Activated T-helper 2 cell treated with anti-CD3 and anti-CD28 coated beads, Interferon-gamma antibody, Interleukin-2, Interleukin-4, amounts not matched to agents 10 μg/mL and 5 μg/mL and 100 μg/mL, durations not matched to agents 14 hours and 24 hours and 36 hours (primary cell): ENCODE results near the gene CNOT2. TPM values are rescaled to one million over a fixed set of nuclear protein-coding genes. Genes with fewer than 3 reads are reported as not detected.
A peak's percentile ranks its signal among the peaks of the same experiment; 100 is the strongest.

Experiments used
- DNase-seq: peaks from one replicate; pipeline ENCODE4 v3.0.0; 2021; ENCODE audit warnings: low spot score
- H3K27ac Mint-ChIP-seq: one replicate; pipeline ENCODE4 v1.8.0; 2021; ENCODE audit warnings: mixed read lengths
- H3K27me3 Mint-ChIP-seq: one replicate; pipeline ENCODE4 v1.8.0; 2021; ENCODE audit warnings: low read depth, mixed read lengths
- H3K36me3 Mint-ChIP-seq: one replicate; pipeline ENCODE4 v1.8.0; 2021; ENCODE audit warnings: low read depth, mixed read lengths
- H3K4me1 Mint-ChIP-seq: one replicate; pipeline ENCODE4 v1.8.0; 2021; ENCODE audit warnings: low read depth, mixed read lengths
- H3K4me3 Mint-ChIP-seq: one replicate; pipeline ENCODE4 v1.8.0; 2021; ENCODE audit warnings: low read depth, mild to moderate bottlenecking, moderate library complexity, mixed read lengths
- H3K9me3 Mint-ChIP-seq: one replicate; pipeline ENCODE4 v1.8.0; 2021; ENCODE audit warnings: mixed read lengths
- intact Hi-C: fragments of 100-400 bp; cut with micrococcal nuclease; formaldehyde crosslinking; loops from one replicate; pipeline ENCODE4 v1.15.1; 2023
- total RNA-seq: library from RNA; stranded (reverse); gene quantifications from 2 replicates; pipeline ENCODE4 v1.2.3, GENCODE V29; 2022

CNOT2 gene
- total RNA-seq, 1 donor from 2014 or later, result 69.1 TPM

GRCh38 chr12:70255311-70255710, 12.1 kb downstream of the CNOT2 start:
- intact Hi-C loops, result no loop called here
- no peak overlapping the region for H3K4me3 Mint-ChIP-seq
- peaks cover 27% of the 10 kb centered on the region for H3K4me1 Mint-ChIP-seq
- H3K27ac Mint-ChIP-seq, result no peak overlapping the region
- H3K27me3 Mint-ChIP-seq, result no peaks in the 10 kb centered on the region
- H3K9me3 Mint-ChIP-seq, result no peaks in the 10 kb centered on the region
- no peak for DNase-seq
- H3K36me3 Mint-ChIP-seq, result peaks cover 11% of the 10 kb centered on the region

- intact Hi-C loops, result no loop called here
- no peak for DNase-seq
- H3K4me3 Mint-ChIP-seq, result no peak overlapping the region
These were observed 15.6 kb downstream of the CNOT2 start for GRCh38 chr12:70258605-70259403.

GRCh38 chr12:70260646-70261045, 17.4 kb downstream of the CNOT2 start:
- intact Hi-C loops, result no loop called here
- DNase-seq, result no peak
- no peak overlapping the region for H3K4me3 Mint-ChIP-seq
- no peak overlapping the region for H3K27ac Mint-ChIP-seq
- no peaks in the 10 kb centered on the region for H3K9me3 Mint-ChIP-seq
- peaks cover 30% of the 10 kb centered on the region for H3K4me1 Mint-ChIP-seq
- H3K36me3 Mint-ChIP-seq, result peaks cover 31% of the 10 kb centered on the region
- no peaks in the 10 kb centered on the region for H3K27me3 Mint-ChIP-seq

More at GRCh38 chr12:70258605-70259403, 15.6 kb downstream of the CNOT2 start:
- Mint-ChIP-seq H3K27ac (no peak overlapping the region), H3K27me3 (no peaks in the 10 kb centered on the region), H3K4me1 (peaks cover 29% of the 10 kb centered on the region), H3K9me3 (no peaks in the 10 kb centered on the region), H3K36me3 (peaks cover 35% of the 10 kb centered on the region)

GRCh38 chr12:70264067-70264867, 21.0 kb downstream of the CNOT2 start:
- Mint-ChIP-seq H3K4me3 (no peak overlapping the region), H3K36me3 (peaks cover 37% of the 10 kb centered on the region), H3K4me1 (peaks cover 32% of the 10 kb centered on the region), H3K9me3 (no peaks in the 10 kb centered on the region), H3K27me3 (no peaks in the 10 kb centered on the region), H3K27ac (no peak overlapping the region)
- no peak for DNase-seq
- intact Hi-C loops, result loop anchor here (2.0 kb wide), 1 partner anchor 19 kb away; no protein-coding TSS in a partner anchor

GRCh38 chr12:70265132-70265531, 21.9 kb downstream of the CNOT2 start:
- Mint-ChIP-seq H3K4me3 (no peak overlapping the region), H3K9me3 (no peaks in the 10 kb centered on the region), H3K36me3 (peaks cover 37% of the 10 kb centered on the region), H3K27ac (peak overlapping the region; percentile 50), H3K27me3 (no peaks in the 10 kb centered on the region), H3K4me1 (peaks cover 32% of the 10 kb centered on the region)
- DNase-seq, result no peak
- intact Hi-C loops, result loop anchor here (2.0 kb wide), 1 partner anchor 20 kb away; no protein-coding TSS in a partner anchor

GRCh38 chr12:70267550-70267949, 24.3 kb downstream of the CNOT2 start:
- DNase-seq, result no peak
- no peak overlapping the region for H3K27ac Mint-ChIP-seq
- no peaks in the 10 kb centered on the region for H3K9me3 Mint-ChIP-seq
- H3K4me1 Mint-ChIP-seq, result peaks cover 32% of the 10 kb centered on the region
- no peak overlapping the region for H3K4me3 Mint-ChIP-seq
- intact Hi-C loops, result no loop called here
- no peaks in the 10 kb centered on the region for H3K27me3 Mint-ChIP-seq
- peaks cover 29% of the 10 kb centered on the region for H3K36me3 Mint-ChIP-seq

GRCh38 chr12:70268972-70269371, 25.7 kb downstream of the CNOT2 start:
- Mint-ChIP-seq H3K36me3 (peaks cover 27% of the 10 kb centered on the region), H3K27ac (no peak overlapping the region), H3K9me3 (no peaks in the 10 kb centered on the region), H3K4me3 (no peak overlapping the region), H3K27me3 (no peaks in the 10 kb centered on the region), H3K4me1 (peaks cover 32% of the 10 kb centered on the region)
- intact Hi-C loops, result no loop called here
- DNase-seq, result no peak

GRCh38 chr12:70270108-70270507, 26.9 kb downstream of the CNOT2 start:
- no peak overlapping the region for H3K4me3 Mint-ChIP-seq
- intact Hi-C loops, result no loop called here
- H3K4me1 Mint-ChIP-seq, result peaks cover 31% of the 10 kb centered on the region
- no peak overlapping the region for H3K27ac Mint-ChIP-seq
- peaks cover 37% of the 10 kb centered on the region for H3K36me3 Mint-ChIP-seq
- H3K9me3 Mint-ChIP-seq, result no peaks in the 10 kb centered on the region
- no peaks in the 10 kb centered on the region for H3K27me3 Mint-ChIP-seq
- DNase-seq, result no peak

- Mint-ChIP-seq H3K4me1 (peaks cover 33% of the 10 kb centered on the region), H3K9me3 (no peaks in the 10 kb centered on the region), H3K4me3 (no peak overlapping the region), H3K36me3 (peaks cover 41% of the 10 kb centered on the region), H3K27ac (no peak overlapping the region), H3K27me3 (no peaks in the 10 kb centered on the region)
- no peak for DNase-seq
- intact Hi-C loops, result no loop called here
These were observed 27.8 kb downstream of the CNOT2 start for GRCh38 chr12:70271025-70271424.

DNA sequence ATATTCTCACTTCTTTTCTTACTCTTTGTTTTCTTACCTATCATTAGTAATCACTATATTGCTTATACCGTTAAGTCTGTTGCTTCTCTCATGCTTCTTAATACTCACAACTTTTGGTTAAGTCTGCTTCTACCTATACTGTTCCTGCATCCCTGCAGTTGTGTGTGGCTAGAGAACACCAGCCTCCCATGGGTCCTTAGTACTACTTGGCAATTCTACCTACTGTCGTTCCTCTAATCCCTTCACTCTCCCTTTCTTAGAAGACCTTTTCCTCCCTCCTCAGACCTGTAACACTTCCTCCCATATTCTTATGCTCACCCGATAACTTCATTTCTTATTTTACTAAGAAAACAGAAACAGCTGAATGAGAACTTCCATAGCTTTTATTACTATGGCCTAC, 29.3 kb downstream of the CNOT2 start:
- no peak for DNase-seq
- Mint-ChIP-seq H3K4me3 (no peak overlapping the region), H3K9me3 (no peaks in the 10 kb centered on the region), H3K27ac (no peak overlapping the region), H3K4me1 (peaks cover 27% of the 10 kb centered on the region), H3K27me3 (no peaks in the 10 kb centered on the region), H3K36me3 (peaks cover 35% of the 10 kb centered on the region)
- intact Hi-C loops, result no loop called here

GRCh38 chr12:70275045-70275444, 31.8 kb downstream of the CNOT2 start:
- no peaks in the 10 kb centered on the region for H3K27me3 Mint-ChIP-seq
- peaks cover 33% of the 10 kb centered on the region for H3K4me1 Mint-ChIP-seq
- intact Hi-C loops, result no loop called here
- H3K9me3 Mint-ChIP-seq, result no peaks in the 10 kb centered on the region
- H3K27ac Mint-ChIP-seq, result no peak overlapping the region
- H3K4me3 Mint-ChIP-seq, result no peak overlapping the region
- peaks cover 46% of the 10 kb centered on the region for H3K36me3 Mint-ChIP-seq
- DNase-seq, result no peak

DNA sequence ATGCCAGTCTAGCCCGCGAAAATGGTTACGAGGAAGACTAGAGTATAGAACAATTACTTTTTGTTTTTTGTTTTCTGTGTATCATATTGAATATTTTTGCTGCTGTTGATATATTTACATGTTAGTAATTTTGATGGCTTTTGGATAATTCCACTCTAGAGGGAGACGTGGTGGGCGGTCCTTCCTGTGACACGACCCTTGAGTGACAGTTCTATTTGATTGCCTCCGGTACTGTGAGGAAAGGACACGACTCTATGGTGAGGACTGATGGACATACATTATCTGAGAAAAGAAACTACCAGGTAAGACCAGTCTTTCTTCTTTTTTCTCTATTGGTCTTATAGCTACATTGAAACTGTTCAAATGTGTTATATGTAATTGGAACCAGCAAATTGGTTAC, 34.7 kb downstream of the CNOT2 start:
- Mint-ChIP-seq H3K27me3 (no peaks in the 10 kb centered on the region), H3K9me3 (no peaks in the 10 kb centered on the region), H3K36me3 (peaks cover 43% of the 10 kb centered on the region), H3K4me3 (no peak overlapping the region), H3K4me1 (peaks cover 22% of the 10 kb centered on the region), H3K27ac (no peak overlapping the region)
- no peak for DNase-seq
- intact Hi-C loops, result no loop called here

DNA sequence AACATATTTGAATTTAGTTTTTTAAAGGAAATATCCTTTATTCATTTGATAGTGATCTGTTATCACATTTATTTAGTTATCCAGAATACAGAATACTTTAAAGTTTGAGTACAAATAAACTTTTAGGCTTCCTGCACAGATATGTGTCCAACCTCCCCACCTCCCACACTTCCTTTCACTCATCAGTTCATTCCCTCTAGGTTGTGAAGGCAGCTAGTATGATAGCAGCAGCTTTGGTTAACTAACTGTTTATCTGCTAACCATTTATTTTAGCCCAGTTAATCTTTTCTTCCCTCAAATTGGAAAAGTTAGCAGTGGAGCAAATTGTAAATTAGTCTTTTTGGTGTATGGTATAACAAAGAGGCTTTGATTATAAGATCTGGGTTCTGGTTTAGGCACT, 35.7 kb downstream of the CNOT2 start:
- intact Hi-C loops, result no loop called here
- Mint-ChIP-seq H3K4me1 (peaks cover 19% of the 10 kb centered on the region), H3K36me3 (peaks cover 40% of the 10 kb centered on the region), H3K27ac (no peak overlapping the region), H3K27me3 (no peaks in the 10 kb centered on the region), H3K4me3 (no peak overlapping the region), H3K9me3 (no peaks in the 10 kb centered on the region)
- DNase-seq, result no peak
